WTC11 (cell line): ENCODE measurements around the gene SOD1. TPM values are rescaled to one million over a fixed set of nuclear protein-coding genes. Genes with fewer than 3 reads are reported as not detected.

ENCODE experiments used
- ATAC-seq: fragments of 200-7000 bp; cut with Tn5 transposase; 2 replicates; pipeline ENCODE4 v1.10.0; 2021; ENCODE audit warnings: mild to moderate bottlenecking, moderate library complexity
- CTCF ChIA-PET: fragments of 300-600 bp; sonication (Branson Sonifier 250); formaldehyde crosslinking; loops from one replicate; lab custom pipeline; 2021; ENCODE audit warnings: antibody characterized with exemption; lab: Charles Lee
- POLR2A ChIA-PET: fragments of 350-600 bp; sonication (Branson Sonifier 250); formaldehyde crosslinking; loops from one replicate; lab custom pipeline; 2021; ENCODE audit warnings: antibody characterized with exemption; lab: Charles Lee
- DNase-seq: peaks from one replicate; pipeline ENCODE4 v3.0.0; 2021; ENCODE audit warnings: low spot score
- H3K27ac Mint-ChIP-seq: 2 replicates; pipeline ENCODE4 v1.8.0; 2021; ENCODE audit warnings: mixed read lengths
- H3K27me3 Mint-ChIP-seq: 2 replicates; pipeline ENCODE4 v1.8.0; 2021; ENCODE audit warnings: low read depth, mild to moderate bottlenecking, moderate library complexity, mixed read lengths
- H3K36me3 Mint-ChIP-seq: 2 replicates; pipeline ENCODE4 v1.8.0; 2021; ENCODE audit warnings: mixed read lengths
- H3K4me1 Mint-ChIP-seq: 2 replicates; pipeline ENCODE4 v1.8.0; 2022; ENCODE audit warnings: mixed read lengths
- H3K4me3 Mint-ChIP-seq: 2 replicates; pipeline ENCODE4 v1.8.0; 2021; ENCODE audit warnings: mild to moderate bottlenecking, moderate library complexity, mixed read lengths
- H3K9me3 Mint-ChIP-seq: 2 replicates; pipeline ENCODE4 v1.8.0; 2021; ENCODE audit warnings: mixed read lengths
- ATF1 ChIP-seq: sonication (generic); formaldehyde crosslinking; IDR thresholded peaks from 2 replicates; pipeline ENCODE4 v1.8.1; 2023; ENCODE audit warnings: mild to moderate bottlenecking, moderate library complexity, missing genetic modification reagents
- CREB1 ChIP-seq: sonication (generic); formaldehyde crosslinking; IDR thresholded peaks from 2 replicates; pipeline ENCODE4 v1.8.0; 2023; ENCODE audit warnings: mild to moderate bottlenecking, missing genetic modification reagents
- CREM ChIP-seq: sonication (generic); formaldehyde crosslinking; IDR thresholded peaks from 2 replicates; pipeline ENCODE4 v1.8.1; 2022; ENCODE audit warnings: mild to moderate bottlenecking, missing genetic modification reagents, moderate library complexity
- E2F1 ChIP-seq: sonication (generic); formaldehyde crosslinking; IDR thresholded peaks from 2 replicates; pipeline ENCODE4 v1.8.0; 2022; ENCODE audit warnings: mild to moderate bottlenecking, missing genetic modification reagents
- ELF4 ChIP-seq: sonication (generic); formaldehyde crosslinking; IDR thresholded peaks from 2 replicates; pipeline ENCODE4 v1.8.1; 2022; ENCODE audit warnings: low read depth, mild to moderate bottlenecking, moderate library complexity, missing genetic modification reagents
- ERG ChIP-seq: fragments of 250-450 bp; sonication (Bioruptor Pico); IDR thresholded peaks from 2 replicates; pipeline ENCODE4 v1.8.0; 2021; ENCODE audit warnings: mild to moderate bottlenecking
- ESRRA ChIP-seq: sonication (generic); formaldehyde crosslinking; IDR thresholded peaks from 2 replicates; pipeline ENCODE4 v1.8.1; 2022; ENCODE audit warnings: mild to moderate bottlenecking, missing genetic modification reagents, borderline replicate concordance
- FOXP4 ChIP-seq: sonication (generic); formaldehyde crosslinking; IDR thresholded peaks from 2 replicates; pipeline ENCODE4 v1.8.0; 2022; ENCODE audit warnings: mild to moderate bottlenecking, missing genetic modification reagents
- HMGXB4 ChIP-seq: sonication (generic); formaldehyde crosslinking; IDR thresholded peaks from 2 replicates; pipeline ENCODE4 v1.8.1; 2023; ENCODE audit warnings: mild to moderate bottlenecking, moderate library complexity, missing genetic modification reagents
- KAT7 ChIP-seq: sonication (generic); formaldehyde crosslinking; IDR thresholded peaks from 2 replicates; pipeline ENCODE4 v1.8.1; 2023; ENCODE audit warnings: missing genetic modification reagents, mild to moderate bottlenecking, borderline replicate concordance
- MXD4 ChIP-seq: fragments of 250-450 bp; sonication (Bioruptor Pico); IDR thresholded peaks from 2 replicates; pipeline ENCODE4 v1.8.0; 2021; ENCODE audit warnings: mild to moderate bottlenecking, moderate library complexity, borderline replicate concordance
- MYBL2 ChIP-seq: sonication (generic); formaldehyde crosslinking; IDR thresholded peaks from 2 replicates; pipeline ENCODE4 v1.8.1; 2023; ENCODE audit warnings: mild to moderate bottlenecking, moderate library complexity, missing genetic modification reagents
- NFYB ChIP-seq: sonication (generic); formaldehyde crosslinking; conservative IDR thresholded peaks from 2 replicates; pipeline ENCODE4 v1.8.0; 2022; ENCODE audit warnings: low read depth, missing genetic modification reagents
- OVOL2 ChIP-seq: fragments of 250-450 bp; sonication (Bioruptor Pico); IDR thresholded peaks from 2 replicates; pipeline ENCODE4 v1.9.0; 2021; ENCODE audit warnings: mild to moderate bottlenecking, borderline replicate concordance
- PRDM15 ChIP-seq: sonication (generic); formaldehyde crosslinking; IDR thresholded peaks from 2 replicates; pipeline ENCODE4 v1.8.0; 2022; ENCODE audit warnings: missing genetic modification reagents
- PREB ChIP-seq: sonication (generic); formaldehyde crosslinking; IDR thresholded peaks from 2 replicates; pipeline ENCODE4 v1.8.1; 2022; ENCODE audit warnings: mild to moderate bottlenecking, missing genetic modification reagents, moderate library complexity, borderline replicate concordance
- SMAD4 ChIP-seq: sonication (generic); formaldehyde crosslinking; IDR thresholded peaks from 2 replicates; pipeline ENCODE4 v1.8.0; 2022; ENCODE audit warnings: mild to moderate bottlenecking, missing genetic modification reagents
- SOX15 ChIP-seq: fragments of 250-450 bp; sonication (Bioruptor Pico); IDR thresholded peaks from 2 replicates; pipeline ENCODE4 v1.9.0; 2021; ENCODE audit warnings: mild to moderate bottlenecking
- SP1 ChIP-seq: sonication (generic); formaldehyde crosslinking; conservative IDR thresholded peaks from 2 replicates; pipeline ENCODE4 v1.8.1; 2022; ENCODE audit warnings: missing genetic modification reagents
- TP53 ChIP-seq: sonication (generic); formaldehyde crosslinking; IDR thresholded peaks from 2 replicates; pipeline ENCODE4 v1.8.1; 2023; ENCODE audit warnings: mild to moderate bottlenecking, missing genetic modification reagents
- USF1 ChIP-seq: sonication (generic); formaldehyde crosslinking; IDR thresholded peaks from 2 replicates; pipeline ENCODE4 v1.8.0; 2022; ENCODE audit warnings: mild to moderate bottlenecking, missing genetic modification reagents
- ZBTB43 ChIP-seq: sonication (generic); formaldehyde crosslinking; IDR thresholded peaks from 2 replicates; pipeline ENCODE4 v1.8.1; 2023; ENCODE audit warnings: mild to moderate bottlenecking, missing genetic modification reagents
- ZNF671 ChIP-seq: fragments of 250-450 bp; sonication (Bioruptor Pico); IDR thresholded peaks from 2 replicates; pipeline ENCODE4 v1.8.0; 2021; ENCODE audit warnings: mild to moderate bottlenecking
- total RNA-seq: library from RNA; stranded (reverse); gene quantifications from 3 replicates; pipeline ENCODE4 v1.2.3, GENCODE V29; 2021

Gene SOD1
- total RNA-seq, 1 experiment from 2014 or later = 181 TPM

- peak; percentile 88 for TF ChIP-seq FOXP4 (CRISPR knock-in tag)
- TF ChIP-seq KAT7 (CRISPR knock-in tag) = 0 out of 2 replicates have a peak, but pooled peaks have one; percentile 82
- TF ChIP-seq SMAD4 (CRISPR knock-in tag) = 0 out of 2 replicates have a peak, but pooled peaks have one; percentile 48
- TF ChIP-seq CREB1 (CRISPR knock-in tag) = 0 out of 2 replicates have a peak, but pooled peaks have one; percentile 41
- TF ChIP-seq NFYB (CRISPR knock-in tag) = peak; percentile 50
- TF ChIP-seq CREM (CRISPR knock-in tag) = peak; percentile 81; the same call in 1 of the 2 replicates
- peak; percentile 76; the same call in 1 of the 2 replicates for TF ChIP-seq ATF1 (CRISPR knock-in tag)
- peak; percentile 78; the same call in 1 of the 2 replicates for TF ChIP-seq E2F1 (CRISPR knock-in tag)
- no peak for TF ChIP-seq PRDM15 (CRISPR knock-in tag)
- peak; percentile 68; the same call in 1 of the 2 replicates for TF ChIP-seq USF1
- TF ChIP-seq MYBL2 = peak; percentile 66; the same call in 1 of the 2 replicates
Measured at GRCh38 chr21:31659536-31660258, at the start of gene SOD1 (continued).

- Mint-ChIP-seq H3K4me1 (peaks cover 7% of the 10 kb centered on the region; the same call in 1 of the 2 replicates), H3K27ac (no peak overlapping the region), H3K27me3 (no peaks in the 10 kb centered on the region; the same call in 1 of the 2 replicates), H3K4me3 (no peak overlapping the region), H3K9me3 (peaks cover 11% of the 10 kb centered on the region; the same call in 1 of the 2 replicates), H3K36me3 (no peaks in the 10 kb centered on the region)
- POLR2A ChIA-PET = interaction anchor here (0.6 kb wide), 1 partner anchor 86 kb away, joined by 4 read pairs; no protein-coding TSS in a partner anchor
- CTCF ChIA-PET = interaction anchor here (1.0 kb wide), 1 partner anchor 30 kb away, joined by 4 read pairs; no protein-coding TSS in a partner anchor
- DNase-seq = no peak
- ATAC-seq = no peak
- TF ChIP-seq MXD4 (CRISPR knock-in tag) (no peak), ELF4 (CRISPR knock-in tag) (no peak), SOX15 (CRISPR knock-in tag) (no peak), PREB (no peak), ZBTB43 (no peak), OVOL2 (CRISPR knock-in tag) (no peak), ZNF671 (CRISPR knock-in tag) (no peak), ESRRA (CRISPR knock-in tag) (no peak), TP53 (CRISPR knock-in tag) (no peak), HMGXB4 (CRISPR knock-in tag) (no peak), SP1 (CRISPR knock-in tag) (no peak), ERG (CRISPR knock-in tag) (no peak)
Measured at GRCh38 chr21:31611445-31611844, 48.0 kb upstream of the SOD1 start.
